B cell (primary cell): Measurements from ENCODE around the gene OR52E8. TPM values are rescaled to one million over a fixed set of nuclear protein-coding genes. Genes with fewer than 3 reads are reported as not detected.

Source experiments
- ATAC-seq: fragments of 200-7000 bp; cut with Tn5 transposase; one replicate; pipeline ENCODE4 v1.10.0; 2021; ENCODE audit warnings: low read depth, mild to moderate bottlenecking, moderate number of reproducible peaks, moderate library complexity
- CTCF ChIA-PET: fragments of 350-600 bp; sonication (Branson Sonifier 250); formaldehyde crosslinking; loops from one replicate; lab custom pipeline; 2021; ENCODE audit warnings: antibody characterized with exemption, inconsistent platforms; lab: Charles Lee
- POLR2A ChIA-PET: fragments of 350-600 bp; sonication (Branson Sonifier 250); formaldehyde crosslinking; loops from one replicate; lab custom pipeline; 2021; ENCODE audit warnings: antibody characterized with exemption; lab: Charles Lee
- DNase-seq: peaks from one replicate; pipeline ENCODE4 v3.0.0; 2013
- H2AFZ ChIP-seq: 2 replicates; pipeline ENCODE4 v1.6.1; 2012; ENCODE audit warnings: mild to moderate bottlenecking, low read depth, low read length; ENCODE audit not compliant: insufficient read depth, poor library complexity, severe bottlenecking
- H3K27ac ChIP-seq, 2 donors: 1 replicate in 1 of 2; 2 replicates in 1 of 2; pipeline ENCODE4 v1.5.1; 2012 to 2013; ENCODE audit warnings: low read length in 2 of 2, mild to moderate bottlenecking in 2 of 2, moderate library complexity in 1 of 2
- H3K27me3 ChIP-seq, 4 experiments: fragments of 200-600 bp in 1 of 4; sonication (generic) in 1 of 4; replicated peaks in 1 of 4; 1 replicate in 2 of 4; 2 replicates in 2 of 4; pipeline versions ENCODE4 v1.6.1 to v1.7.0; 2013 to 2016; ENCODE audit warnings: low read length in 3 of 4, mild to moderate bottlenecking in 2 of 4, mixed read lengths in 1 of 4, moderate library complexity in 1 of 4; ENCODE audit not compliant: insufficient read depth in 4 of 4, control insufficient read depth in 3 of 4; ENCODE audit errors: control extremely low read depth in 1 of 4
- H3K36me3 ChIP-seq, 2 experiments: replicated peaks in 1 of 2; 1 replicate in 1 of 2; 2 replicates in 1 of 2; pipeline versions ENCODE4 v1.6.1 to v1.7.1; 2013; ENCODE audit warnings: low read length in 1 of 2; ENCODE audit not compliant: insufficient read depth in 2 of 2, control insufficient read depth in 1 of 2; ENCODE audit errors: control extremely low read depth in 1 of 2, extremely low read depth in 1 of 2
- H3K4me1 ChIP-seq, 2 donors: fragments of 200-600 bp in 1 of 2; sonication (generic) in 1 of 2; 1 replicate in 1 of 2; 2 replicates in 1 of 2; pipeline versions ENCODE4 v1.5.1 to v1.6.1; 2013 to 2017; ENCODE audit warnings: low read length in 2 of 2; ENCODE audit not compliant: control insufficient read depth in 2 of 2, insufficient read depth in 2 of 2
- H3K4me2 ChIP-seq: replicated peaks from 2 replicates; pipeline ENCODE3; 2012; ENCODE audit warnings: mild to moderate bottlenecking, low read depth, low read length; ENCODE audit not compliant: poor library complexity, severe bottlenecking
- H3K4me3 ChIP-seq, 5 experiments: fragments of 200-600 bp in 1 of 5; sonication (generic) in 1 of 5; 1 replicate in 3 of 5; 2 replicates in 2 of 5; pipeline versions ENCODE4 v1.5.1 to v1.7.0; 2011 to 2016; ENCODE audit warnings: low read length in 4 of 5, mild to moderate bottlenecking in 4 of 5, low read depth in 2 of 5, control low read depth in 1 of 5, moderate library complexity in 1 of 5; ENCODE audit not compliant: insufficient read depth in 1 of 5; ENCODE audit errors: control extremely low read depth in 1 of 5, extremely low read depth in 1 of 5
- H3K79me2 ChIP-seq: fragments of 200-600 bp; sonication (generic); one replicate; pipeline ENCODE4 v1.6.0; 2016; ENCODE audit warnings: low read length; ENCODE audit not compliant: control insufficient read depth, insufficient read depth
- H3K9ac ChIP-seq: fragments of 200-600 bp; sonication (generic); 2 replicates; pipeline ENCODE4 v1.6.1; 2017; ENCODE audit warnings: mild to moderate bottlenecking, low read length, moderate library complexity
- H3K9me3 ChIP-seq, 3 donors: one replicate each; pipeline versions ENCODE4 v1.6.1 to v1.7.1; 2013; ENCODE audit warnings: low read length in 2 of 3; ENCODE audit not compliant: control insufficient read depth in 2 of 3, insufficient read depth in 1 of 3; ENCODE audit errors: control extremely low read depth in 1 of 3
- H4K20me1 ChIP-seq: 2 replicates; pipeline ENCODE4 v1.6.0; 2012; ENCODE audit warnings: mild to moderate bottlenecking, low read length; ENCODE audit not compliant: insufficient read depth, control insufficient read depth, poor library complexity, severe bottlenecking
- H3K27ac Mint-ChIP-seq: one replicate; pipeline ENCODE4 v1.8.0; 2021; ENCODE audit warnings: mixed read lengths
- H3K27me3 Mint-ChIP-seq: one replicate; pipeline ENCODE4 v1.8.0; 2021; ENCODE audit warnings: mixed read lengths
- H3K4me1 Mint-ChIP-seq: one replicate; pipeline ENCODE4 v1.8.0; 2021; ENCODE audit warnings: mixed read lengths
- H3K4me3 Mint-ChIP-seq: one replicate; pipeline ENCODE4 v1.8.0; 2021; ENCODE audit warnings: mixed read lengths
- H3K9me3 Mint-ChIP-seq: one replicate; pipeline ENCODE4 v1.8.0; 2022; ENCODE audit warnings: mixed read lengths; ENCODE audit not compliant: insufficient read depth
- EZH2 ChIP-seq: IDR thresholded peaks from 2 replicates; pipeline ENCODE4 v1.6.1; 2012; ENCODE audit warnings: borderline replicate concordance, low read depth, mild to moderate bottlenecking, moderate library complexity, low read length; ENCODE audit not compliant: insufficient read depth, poor library complexity, severe bottlenecking
- WGBS: methylation state at CpG from one replicate; pipeline ENCODE4 v1.1.5; 2013; ENCODE audit warnings: missing lambda C conversion rate; ENCODE audit not compliant: insufficient coverage; 5-methylcytosine and 5-hydroxymethylcytosine counted together
- intact Hi-C: fragments of 100-400 bp; cut with micrococcal nuclease; formaldehyde crosslinking; loops from one replicate; pipeline ENCODE4 v1.10.0; 2022
- polyA plus RNA-seq: library from polyadenylated mRNA; depleted of rRNA; stranded (reverse); fragments of >200 nt; gene quantifications from 2 replicates; pipeline ENCODE4 v1.2.3, GENCODE V29; 2012
- total RNA-seq, 2 donors: library from RNA; stranded (reverse); fragments of 120-200 nt in 1 of 2; gene quantifications; 1 replicate in 1 of 2; 2 replicates in 1 of 2; pipeline versions ENCODE4 v1.2.3 to v1.2.4, GENCODE V29; 2013 to 2022
- TF ChIP-seq, protein P1 (sequence below): fragments of 200-600 bp; IDR thresholded peaks from one replicate; pipeline ENCODE4 v1.8.0; 2022; ENCODE audit warnings: antibody characterized with exemption, mild to moderate bottlenecking

OR52E8 gene
- total and polyA plus RNA-seq, 2 donors (not counting 1 experiment from before 2014, with no cell fraction given): not detected

DNA sequence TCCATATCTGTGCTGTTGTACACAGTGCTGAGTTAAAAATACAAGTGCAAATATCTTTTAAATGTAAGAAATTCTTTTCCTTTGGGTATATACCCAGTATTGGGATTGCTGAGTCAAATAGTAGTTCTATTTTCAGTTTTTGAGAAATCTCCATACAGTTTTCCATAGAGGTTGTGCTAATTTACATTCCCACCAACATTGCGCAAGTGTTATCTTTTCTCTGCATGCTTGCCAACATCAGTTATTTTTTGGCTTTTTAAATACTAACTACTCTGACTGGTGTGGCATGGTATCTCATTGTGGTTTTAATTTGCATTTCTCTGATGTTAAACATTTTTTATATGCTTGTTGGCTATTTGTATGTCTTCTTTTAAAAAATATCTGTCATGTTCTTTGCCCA, 6.5 kb downstream of the OR52E8 start:
- Mint-ChIP-seq H3K9me3 (no peaks in the 10 kb centered on the region), H3K4me3 (no peak overlapping the region), H3K4me1 (no peaks in the 10 kb centered on the region), H3K27me3 (peaks cover 3% of the 10 kb centered on the region), H3K27ac (no peak overlapping the region)
- TF ChIP-seq, protein P1, sequence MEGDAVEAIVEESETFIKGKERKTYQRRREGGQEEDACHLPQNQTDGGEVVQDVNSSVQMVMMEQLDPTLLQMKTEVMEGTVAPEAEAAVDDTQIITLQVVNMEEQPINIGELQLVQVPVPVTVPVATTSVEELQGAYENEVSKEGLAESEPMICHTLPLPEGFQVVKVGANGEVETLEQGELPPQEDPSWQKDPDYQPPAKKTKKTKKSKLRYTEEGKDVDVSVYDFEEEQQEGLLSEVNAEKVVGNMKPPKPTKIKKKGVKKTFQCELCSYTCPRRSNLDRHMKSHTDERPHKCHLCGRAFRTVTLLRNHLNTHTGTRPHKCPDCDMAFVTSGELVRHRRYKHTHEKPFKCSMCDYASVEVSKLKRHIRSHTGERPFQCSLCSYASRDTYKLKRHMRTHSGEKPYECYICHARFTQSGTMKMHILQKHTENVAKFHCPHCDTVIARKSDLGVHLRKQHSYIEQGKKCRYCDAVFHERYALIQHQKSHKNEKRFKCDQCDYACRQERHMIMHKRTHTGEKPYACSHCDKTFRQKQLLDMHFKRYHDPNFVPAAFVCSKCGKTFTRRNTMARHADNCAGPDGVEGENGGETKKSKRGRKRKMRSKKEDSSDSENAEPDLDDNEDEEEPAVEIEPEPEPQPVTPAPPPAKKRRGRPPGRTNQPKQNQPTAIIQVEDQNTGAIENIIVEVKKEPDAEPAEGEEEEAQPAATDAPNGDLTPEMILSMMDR: no peak
- TF ChIP-seq EZH2: no peak
- no peak for ATAC-seq
- no CpG with 5 or more reads among the region's 1 CpG for WGBS
- no peak overlapping the region for H3K27ac ChIP-seq
- intact Hi-C loops: no loop called here
- H4K20me1 ChIP-seq: no peaks in the 10 kb centered on the region
- no peaks in the 10 kb centered on the region for H3K36me3 ChIP-seq
- POLR2A ChIA-PET: no interaction called here
- H3K4me2 ChIP-seq: no peak overlapping the region
- CTCF ChIA-PET: no interaction called here
- H2AFZ ChIP-seq: no peak overlapping the region
- H3K4me3 ChIP-seq: no peak overlapping the region
- no peak for DNase-seq
- H3K9me3 ChIP-seq: no peaks in the 10 kb centered on the region
- no peak overlapping the region for H3K9ac ChIP-seq
- H3K4me1 ChIP-seq: no peaks in the 10 kb centered on the region
- no peaks in the 10 kb centered on the region for H3K27me3 ChIP-seq
- H3K79me2 ChIP-seq: no peaks in the 10 kb centered on the region

DNA sequence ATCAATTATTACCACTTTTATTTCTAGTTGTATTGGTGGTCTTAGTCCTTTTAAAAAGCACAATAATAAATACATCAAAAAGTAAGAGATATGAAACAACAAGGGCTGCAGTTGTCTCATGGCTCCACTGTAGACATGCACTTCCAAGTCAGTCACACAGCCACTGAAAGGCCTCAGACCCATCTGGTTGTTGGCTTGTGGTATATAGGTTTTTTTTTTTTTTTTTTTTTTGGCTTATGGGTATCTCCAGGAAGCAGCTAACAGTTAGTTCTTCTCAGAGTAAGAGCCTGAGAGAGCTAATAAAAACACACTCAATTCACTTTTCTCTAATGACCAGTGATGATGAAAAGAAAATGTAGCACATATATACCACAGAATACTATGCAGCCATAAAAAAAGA, 9.8 kb downstream of the OR52E8 start:
- Histone ChIP-seq H3K27me3 (no peaks in the 10 kb centered on the region), H3K36me3 (no peaks in the 10 kb centered on the region), H4K20me1 (no peaks in the 10 kb centered on the region), H3K27ac (no peak overlapping the region), H3K79me2 (no peaks in the 10 kb centered on the region), H3K4me2 (no peak overlapping the region), H3K4me3 (no peak overlapping the region), H3K9me3 (no peaks in the 10 kb centered on the region), H3K4me1 (no peaks in the 10 kb centered on the region), H3K9ac (no peak overlapping the region), H2AFZ (no peak overlapping the region)
- Mint-ChIP-seq H3K4me1 (no peaks in the 10 kb centered on the region), H3K27me3 (peaks cover 3% of the 10 kb centered on the region), H3K27ac (no peak overlapping the region), H3K4me3 (no peak overlapping the region), H3K9me3 (no peaks in the 10 kb centered on the region)
- TF ChIP-seq, protein P1: no peak
- TF ChIP-seq EZH2: no peak
- intact Hi-C loops: no loop called here
- DNase-seq (no peak), ATAC-seq (no peak)
- CTCF ChIA-PET: interaction anchor here (0.7 kb wide), 1 partner anchor 594 kb away, joined by 3 read pairs; no protein-coding TSS in a partner anchor
- POLR2A ChIA-PET: no interaction called here
